Neural crest cell (in vitro differentiated cells): ENCODE data around the gene FAM171A1. TPM values are rescaled to one million over a fixed set of nuclear protein-coding genes. Genes with fewer than 3 reads are reported as not detected.

Experiments
- DNase-seq: peaks from one replicate; pipeline ENCODE4 v3.0.0; 2021; ENCODE audit warnings: low read depth, mixed read lengths, low spot score
- H3K27ac Mint-ChIP-seq: one replicate; pipeline ENCODE4 v1.8.0; 2021; ENCODE audit warnings: mild to moderate bottlenecking, mixed read lengths; ENCODE audit not compliant: unreplicated experiment
- H3K27me3 Mint-ChIP-seq: 2 replicates; pipeline ENCODE4 v1.8.0; 2021; ENCODE audit warnings: low read depth, mild to moderate bottlenecking, mixed read lengths
- H3K36me3 Mint-ChIP-seq: 2 replicates; pipeline ENCODE4 v1.8.0; 2021; ENCODE audit warnings: low read depth, mild to moderate bottlenecking, mixed read lengths
- H3K4me1 Mint-ChIP-seq: 2 replicates; pipeline ENCODE4 v1.8.0; 2021; ENCODE audit warnings: mixed read lengths
- H3K4me3 Mint-ChIP-seq: one replicate; pipeline ENCODE4 v1.8.0; 2021; ENCODE audit warnings: mild to moderate bottlenecking, mixed read lengths
- H3K9me3 Mint-ChIP-seq: 2 replicates; pipeline ENCODE4 v1.8.0; 2021; ENCODE audit warnings: mixed read lengths
- total RNA-seq: library from RNA; stranded (reverse); gene quantifications from 2 replicates; pipeline ENCODE4 v1.2.1, GENCODE V29; 2021
- TF ChIP-seq, protein P1 (sequence below): fragments of 200-600 bp; sonication (generic); conservative IDR thresholded peaks from 2 replicates; pipeline ENCODE4 v1.5.0; 2021; ENCODE audit warnings: antibody characterized with exemption, mild to moderate bottlenecking

FAM171A1 gene
- total RNA-seq, 1 donor from 2014 or later = 64.2 TPM

DNA sequence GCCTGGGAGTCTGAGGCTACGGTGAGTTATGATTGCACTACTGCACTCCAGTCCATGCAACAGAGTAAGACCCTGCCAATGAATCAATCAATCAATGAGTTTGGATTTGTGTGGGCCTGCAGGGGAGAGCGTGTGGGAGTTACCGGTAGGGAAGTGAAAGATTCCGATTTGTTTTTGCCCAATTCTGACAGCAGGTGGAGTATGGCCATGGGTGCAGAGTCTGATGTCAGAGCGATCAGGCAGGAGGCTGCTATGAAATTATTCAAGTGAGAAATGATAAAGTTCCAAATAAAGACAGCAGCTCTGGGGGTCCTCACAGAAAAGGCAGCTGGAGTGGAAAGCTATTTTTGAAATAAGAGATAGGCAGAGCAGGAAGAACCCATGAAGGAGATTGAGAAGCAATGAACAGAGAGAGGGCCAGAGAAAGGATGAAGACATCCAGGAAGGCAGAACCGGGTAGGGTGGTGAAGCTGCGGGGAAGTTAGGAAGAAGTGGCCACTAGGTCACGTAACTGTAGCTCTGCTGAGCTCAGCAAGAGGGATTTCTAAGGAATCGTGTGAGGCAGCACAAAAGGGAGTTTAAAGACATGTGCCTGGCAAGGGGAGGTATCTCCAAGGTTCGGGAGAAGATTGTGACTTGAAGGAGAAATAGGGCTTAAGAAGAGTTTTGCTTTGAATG is 108.9 kb downstream of the FAM171A1 start:
- Mint-ChIP-seq H3K27me3 (no peaks in the 10 kb centered on the region), H3K4me1 (no peaks in the 10 kb centered on the region)

DNA sequence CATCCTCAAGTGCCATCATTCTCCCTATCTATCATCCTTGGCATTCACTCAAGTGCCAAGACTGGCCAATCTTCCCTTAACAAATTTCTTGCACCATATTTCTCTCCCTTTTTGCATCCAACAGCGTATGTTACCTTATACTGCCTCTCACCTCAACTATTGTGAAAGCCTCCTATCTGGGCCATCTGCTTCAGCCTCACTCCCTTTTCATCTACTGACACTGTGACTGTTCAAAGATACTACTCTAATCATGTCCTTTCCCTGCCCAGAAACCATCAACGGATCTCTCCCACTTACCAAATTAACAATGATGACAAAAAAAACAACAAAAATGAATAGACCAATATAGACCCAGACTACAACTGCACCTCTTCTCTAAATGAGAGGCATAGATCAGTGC is 112.0 kb downstream of the FAM171A1 start:
- Mint-ChIP-seq H3K4me1 (peaks cover 24% of the 10 kb centered on the region), H3K36me3 (no peaks in the 10 kb centered on the region), H3K4me3 (no peak overlapping the region), H3K9me3 (no peaks in the 10 kb centered on the region), H3K27me3 (no peaks in the 10 kb centered on the region), H3K27ac (no peak overlapping the region)
- DNase-seq = no peak
- TF ChIP-seq, protein P1, sequence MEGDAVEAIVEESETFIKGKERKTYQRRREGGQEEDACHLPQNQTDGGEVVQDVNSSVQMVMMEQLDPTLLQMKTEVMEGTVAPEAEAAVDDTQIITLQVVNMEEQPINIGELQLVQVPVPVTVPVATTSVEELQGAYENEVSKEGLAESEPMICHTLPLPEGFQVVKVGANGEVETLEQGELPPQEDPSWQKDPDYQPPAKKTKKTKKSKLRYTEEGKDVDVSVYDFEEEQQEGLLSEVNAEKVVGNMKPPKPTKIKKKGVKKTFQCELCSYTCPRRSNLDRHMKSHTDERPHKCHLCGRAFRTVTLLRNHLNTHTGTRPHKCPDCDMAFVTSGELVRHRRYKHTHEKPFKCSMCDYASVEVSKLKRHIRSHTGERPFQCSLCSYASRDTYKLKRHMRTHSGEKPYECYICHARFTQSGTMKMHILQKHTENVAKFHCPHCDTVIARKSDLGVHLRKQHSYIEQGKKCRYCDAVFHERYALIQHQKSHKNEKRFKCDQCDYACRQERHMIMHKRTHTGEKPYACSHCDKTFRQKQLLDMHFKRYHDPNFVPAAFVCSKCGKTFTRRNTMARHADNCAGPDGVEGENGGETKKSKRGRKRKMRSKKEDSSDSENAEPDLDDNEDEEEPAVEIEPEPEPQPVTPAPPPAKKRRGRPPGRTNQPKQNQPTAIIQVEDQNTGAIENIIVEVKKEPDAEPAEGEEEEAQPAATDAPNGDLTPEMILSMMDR = no peak

More for the DNA sequence above, 108.9 kb downstream of the FAM171A1 start:
- Mint-ChIP-seq H3K4me3 (no peak overlapping the region), H3K36me3 (peaks cover 12% of the 10 kb centered on the region), H3K27ac (no peak overlapping the region), H3K9me3 (no peaks in the 10 kb centered on the region)
- no peak for DNase-seq
- TF ChIP-seq, protein P1 = no peak

DNA sequence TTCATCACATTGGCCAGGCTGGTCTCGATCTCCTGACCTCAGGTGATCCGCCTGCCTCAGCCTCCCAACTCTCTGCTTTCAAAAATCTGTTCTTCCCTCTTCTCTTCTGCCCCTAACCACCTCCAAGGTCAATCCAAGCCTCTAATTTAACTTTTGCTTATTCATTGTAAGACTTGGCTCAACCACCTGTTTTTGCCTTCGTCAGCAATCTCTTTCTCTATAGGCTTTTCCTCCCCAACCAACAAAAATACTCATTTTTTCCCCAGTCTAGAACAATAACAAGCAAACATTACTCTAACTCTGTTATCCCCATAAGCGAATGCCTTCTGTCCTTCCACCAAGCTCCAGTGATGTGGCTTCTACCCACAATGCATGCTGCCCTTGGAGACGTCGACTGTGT is 112.8 kb downstream of the FAM171A1 start:
- H3K36me3 Mint-ChIP-seq = no peaks in the 10 kb centered on the region

DNA sequence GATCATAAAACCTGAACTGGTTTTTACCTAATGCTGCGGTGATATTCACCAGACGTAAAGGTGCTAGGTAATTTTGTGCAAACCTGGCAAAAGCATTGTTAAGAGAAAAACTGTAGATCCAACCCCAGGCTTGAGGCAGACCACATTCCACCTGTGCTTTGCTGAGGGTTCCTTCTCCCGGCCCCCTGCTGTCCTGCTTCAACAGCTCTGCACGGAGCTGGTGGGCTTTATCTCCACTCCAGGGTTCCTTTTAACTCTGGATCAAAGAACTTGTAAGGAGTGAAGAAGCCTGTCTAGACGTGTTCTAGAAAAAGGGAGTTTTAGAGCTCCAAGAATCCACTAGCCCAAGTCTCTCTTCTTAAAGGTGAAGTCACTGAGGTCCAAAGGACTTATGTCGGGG is 115.1 kb downstream of the FAM171A1 start:
- Mint-ChIP-seq H3K4me1 (peaks cover 33% of the 10 kb centered on the region), H3K27ac (no peak overlapping the region), H3K27me3 (no peaks in the 10 kb centered on the region), H3K4me3 (no peak overlapping the region), H3K9me3 (no peaks in the 10 kb centered on the region), H3K36me3 (peaks cover 5% of the 10 kb centered on the region)
- TF ChIP-seq, protein P1 = no peak
- DNase-seq = no peak

More for the DNA sequence above, 112.8 kb downstream of the FAM171A1 start:
- Mint-ChIP-seq H3K4me3 (no peak overlapping the region), H3K27ac (no peak overlapping the region), H3K27me3 (no peaks in the 10 kb centered on the region), H3K9me3 (no peaks in the 10 kb centered on the region), H3K4me1 (peaks cover 31% of the 10 kb centered on the region)
- DNase-seq = no peak
- TF ChIP-seq, protein P1 = no peak

DNA sequence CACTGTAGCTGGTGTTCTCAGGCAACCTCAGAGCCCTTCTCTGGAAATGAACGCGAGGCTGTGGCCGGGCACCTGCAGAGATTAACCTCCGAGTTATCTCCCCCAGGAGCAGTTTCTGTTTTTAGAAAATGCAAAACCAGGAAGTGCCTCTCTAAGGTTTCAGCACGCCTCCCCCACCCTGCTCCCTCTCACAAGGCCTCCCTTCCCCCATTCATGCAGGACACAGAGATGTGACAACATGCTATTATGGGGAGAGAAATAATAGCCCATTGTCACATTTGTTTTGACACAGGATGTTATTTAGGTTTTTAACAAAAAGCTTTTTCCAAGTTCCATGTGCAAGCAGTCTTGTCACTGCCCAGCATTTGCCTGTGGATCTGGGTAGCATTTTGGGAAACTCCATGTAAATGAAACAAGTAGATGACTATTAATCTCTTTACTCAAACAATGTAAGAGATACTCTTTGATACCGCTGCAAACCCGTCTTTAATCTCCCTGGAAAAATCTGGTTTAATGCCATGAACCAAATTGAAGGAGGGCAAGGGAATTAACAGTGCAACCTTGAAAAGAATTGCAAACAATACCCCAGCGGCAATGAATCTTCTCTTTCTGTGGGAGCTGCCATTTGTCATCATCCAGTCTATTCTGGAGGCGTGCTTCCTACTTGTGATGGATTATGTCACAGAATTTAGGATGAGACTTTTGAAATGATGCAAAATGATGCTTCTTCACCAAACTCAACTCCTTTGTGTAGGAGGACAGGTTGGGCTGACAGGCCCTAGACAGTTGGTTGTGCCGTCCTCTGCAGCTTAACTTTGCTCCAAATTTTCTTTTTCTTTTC is 116.1 kb downstream of the FAM171A1 start:
- Mint-ChIP-seq H3K4me3 (peak overlapping the region; percentile 61), H3K27me3 (no peaks in the 10 kb centered on the region), H3K27ac (no peak overlapping the region), H3K9me3 (no peaks in the 10 kb centered on the region), H3K36me3 (peaks cover 5% of the 10 kb centered on the region), H3K4me1 (peaks cover 33% of the 10 kb centered on the region)
- no peak for DNase-seq
- TF ChIP-seq, protein P1 = no peak
